HG03103 (cell line): Measurements from ENCODE around the gene RSRC2.
"Not testable (repeated sequence)": the region's sequence is repeated elsewhere in the genome, so short reads cannot be mapped to it uniquely, and the experiment has no call there.

Experiments used
- ATAC-seq: cut with Tn5 transposase; IDR thresholded peaks from one replicate; pipeline ENCODE4 v1.9.1; 2021; ENCODE audit warnings: low read depth; ENCODE audit not compliant: unreplicated experiment

RSRC2 gene

DNA sequence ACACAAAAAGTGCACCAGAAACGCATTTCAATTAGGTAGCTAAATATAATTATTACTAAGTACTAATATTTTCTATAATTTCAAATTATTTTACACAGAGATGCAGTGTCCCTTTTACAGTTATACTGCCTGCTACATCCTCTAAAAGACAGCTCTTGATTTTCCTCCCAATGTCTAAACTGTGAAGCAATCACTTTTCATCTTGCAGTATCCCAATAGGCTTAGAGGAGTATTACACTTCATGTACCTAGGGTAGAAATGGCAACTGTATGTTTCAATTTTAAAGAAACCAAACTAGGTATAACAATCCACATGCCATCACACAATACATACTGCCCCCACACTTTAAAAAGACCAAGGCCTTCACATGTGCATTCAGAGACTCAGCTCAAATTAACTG lies 7.3 kb downstream of the RSRC2 start:
- ATAC-seq: no peak

DNA sequence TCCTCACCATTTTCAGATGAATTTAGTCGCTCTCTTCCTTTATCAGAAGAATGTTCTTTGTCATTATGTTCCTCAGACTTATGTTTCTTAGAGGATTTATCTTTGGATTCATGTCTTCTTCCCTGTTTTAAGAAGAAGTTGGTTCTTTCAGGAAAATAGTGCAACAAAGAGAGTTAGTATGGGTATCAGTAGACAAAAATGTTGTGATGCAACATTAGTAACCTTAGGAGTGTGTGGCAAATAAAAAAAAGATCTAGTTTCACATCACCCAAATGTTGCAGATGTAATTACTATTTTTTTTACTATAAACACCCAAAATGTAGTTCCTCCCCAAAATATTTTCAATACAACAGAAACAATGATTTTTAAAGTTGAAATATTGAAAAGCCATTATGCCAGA lies 7.8 kb downstream of the RSRC2 start:
- ATAC-seq: no peak

DNA sequence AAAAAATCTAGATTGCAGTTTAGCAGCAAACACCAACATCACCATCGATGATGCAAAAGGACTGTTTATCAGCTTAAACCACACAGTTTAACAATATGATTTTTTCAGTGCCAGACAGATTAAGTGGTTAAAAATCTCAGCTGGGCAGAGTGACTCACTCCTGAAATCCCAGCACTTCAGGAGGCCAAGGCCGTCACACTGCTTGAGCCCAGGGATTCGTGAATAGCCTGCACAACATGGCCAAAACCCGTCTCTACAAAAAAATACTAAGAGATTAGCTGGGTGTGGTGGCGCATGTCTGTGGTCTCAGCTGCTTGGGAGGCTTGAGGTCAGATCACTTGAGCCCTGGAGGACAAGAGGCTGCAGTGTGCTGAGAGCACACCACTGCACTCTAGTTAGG lies 8.9 kb downstream of the RSRC2 start:
- ATAC-seq: no peak

DNA sequence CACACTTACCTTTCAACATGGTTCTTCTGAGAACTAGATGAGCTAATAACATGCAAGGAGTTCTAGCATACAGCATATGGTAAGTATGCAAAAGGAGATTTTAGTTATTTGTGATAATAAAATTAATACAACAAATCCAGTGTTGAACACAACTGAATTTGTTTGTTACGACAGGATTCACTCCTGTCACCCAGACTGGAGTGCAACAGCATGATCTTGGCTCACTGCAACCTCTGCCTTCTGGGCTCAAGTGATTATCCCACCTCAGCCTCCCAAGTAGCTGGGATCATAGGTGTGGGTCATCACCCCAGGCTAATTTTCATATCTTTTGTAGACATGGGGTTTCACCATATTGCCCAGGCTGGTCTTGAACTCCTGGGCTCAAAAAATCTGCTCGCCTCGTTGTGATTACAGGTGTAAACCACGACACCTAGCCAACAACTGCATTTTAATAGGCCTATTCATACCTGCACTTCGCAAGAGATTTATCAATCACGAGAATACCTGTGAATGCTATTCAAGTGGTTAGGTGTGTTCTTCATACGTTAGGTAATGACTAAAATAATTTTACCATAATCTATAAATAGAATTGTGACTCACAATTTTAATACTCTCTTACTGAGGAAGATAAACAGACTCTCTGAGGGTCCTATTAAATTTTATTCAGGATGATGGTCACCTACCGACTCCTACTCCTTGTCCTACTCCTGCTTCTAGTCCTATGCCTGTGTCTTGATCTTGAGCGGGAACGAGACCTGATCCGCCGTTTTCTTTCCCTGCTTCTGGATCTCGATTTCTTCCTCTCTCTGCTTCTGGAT lies 10.0 kb downstream of the RSRC2 start:
- no peak for ATAC-seq

DNA sequence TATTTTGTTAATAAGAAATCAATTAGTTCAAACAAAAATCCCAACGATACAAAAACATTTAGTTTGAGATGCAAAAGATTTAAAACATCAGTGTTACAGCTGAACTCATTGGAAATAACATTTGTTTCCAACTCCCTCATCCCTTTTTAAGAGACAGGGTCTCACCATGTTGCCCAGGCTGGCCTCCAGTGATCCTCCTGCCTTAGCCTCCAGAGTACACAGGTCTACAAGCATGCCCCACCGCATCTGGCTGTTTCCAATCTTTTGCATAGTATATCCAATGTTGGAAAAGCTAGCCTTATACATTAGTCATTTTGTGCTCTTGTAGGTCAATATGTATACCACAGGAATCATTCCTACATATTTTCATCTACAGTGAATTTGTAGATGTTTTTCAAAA lies 11.5 kb downstream of the RSRC2 start:
- ATAC-seq: no peak

DNA sequence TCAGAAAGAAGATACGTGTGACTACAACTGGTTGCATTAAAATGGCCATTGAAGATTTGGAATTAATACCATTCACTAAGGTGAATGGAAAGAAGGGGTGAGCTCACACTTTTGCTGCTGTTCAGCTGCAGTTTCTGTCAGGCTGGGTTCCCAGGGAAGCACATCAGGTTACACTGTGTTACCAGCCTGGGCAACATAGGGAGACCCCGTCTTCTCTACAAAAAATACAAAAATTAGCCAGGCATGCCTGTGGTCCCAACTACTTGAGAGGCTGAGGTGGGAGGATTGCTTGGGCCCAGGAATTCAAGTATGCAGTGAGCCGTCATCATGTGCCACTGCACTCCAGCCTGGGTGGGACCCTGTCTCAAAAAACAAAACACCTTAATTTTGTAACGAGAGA lies 13.1 kb downstream of the RSRC2 start:
- no peak for ATAC-seq

DNA sequence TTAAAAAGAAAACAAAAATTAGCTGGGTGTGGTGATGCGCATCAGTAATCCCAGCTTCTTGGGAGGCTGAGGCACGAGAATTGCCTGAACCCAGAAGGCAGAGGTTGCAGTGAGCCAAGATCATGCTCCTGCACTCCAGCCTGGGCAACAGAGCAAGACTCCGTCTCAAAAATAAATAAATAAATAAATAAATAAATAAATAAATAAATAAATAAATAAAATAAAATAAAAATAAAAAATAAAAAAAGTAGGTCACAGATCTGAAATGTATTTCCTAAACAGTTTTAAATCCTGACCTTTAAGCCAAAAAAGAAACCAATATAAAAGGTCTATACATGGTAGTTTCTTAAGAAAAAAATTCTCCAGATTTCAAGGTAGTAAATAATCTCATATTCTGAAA lies 13.7 kb downstream of the RSRC2 start:
- ATAC-seq: not testable (repeated sequence)

DNA sequence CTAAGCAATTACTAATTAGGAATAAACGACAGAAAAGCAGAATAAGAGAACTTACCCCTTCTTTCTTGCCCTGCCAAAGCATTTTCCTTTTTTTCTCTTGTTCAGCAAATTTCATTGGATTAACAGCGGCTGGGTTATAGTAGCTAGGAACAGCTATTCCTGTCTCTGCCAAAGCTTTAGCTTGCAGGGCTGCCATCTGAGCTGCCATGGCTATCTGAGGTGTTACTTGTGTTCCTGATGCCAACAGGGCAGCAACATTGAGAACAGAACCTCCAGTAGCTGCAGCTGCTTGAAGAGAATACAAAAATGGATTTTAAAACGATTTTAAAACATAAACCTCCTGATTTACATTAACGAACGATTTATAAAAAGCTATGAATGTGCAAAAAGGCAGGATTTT lies 18.6 kb downstream of the RSRC2 start:
- no peak for ATAC-seq

DNA sequence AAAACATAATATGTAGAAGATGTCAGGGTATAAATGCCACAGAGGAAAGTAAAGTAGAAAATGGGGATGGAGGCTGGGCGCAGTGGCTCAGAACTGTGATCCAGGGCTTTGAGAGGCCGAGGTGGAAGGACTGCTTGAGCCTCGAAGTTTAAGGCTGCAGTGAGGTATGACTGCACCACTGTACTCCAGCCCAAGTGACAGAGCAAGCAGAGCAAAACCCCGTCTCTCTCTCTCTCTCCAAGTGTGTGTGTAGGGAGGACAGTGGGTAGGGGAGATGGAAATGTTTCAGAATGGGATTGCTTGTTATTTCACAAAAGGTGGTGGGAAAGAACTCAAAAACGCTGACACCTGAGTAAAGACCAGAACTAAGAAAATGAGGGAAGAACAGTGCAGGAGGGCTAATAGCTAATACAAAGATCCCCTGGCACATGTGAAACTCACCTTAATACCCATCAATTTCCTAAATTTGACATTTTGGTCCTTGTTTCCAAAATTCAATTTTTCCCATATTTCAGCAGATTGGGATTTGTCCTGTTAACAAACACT lies 20.3 kb downstream of the RSRC2 start:
- no peak for ATAC-seq

DNA sequence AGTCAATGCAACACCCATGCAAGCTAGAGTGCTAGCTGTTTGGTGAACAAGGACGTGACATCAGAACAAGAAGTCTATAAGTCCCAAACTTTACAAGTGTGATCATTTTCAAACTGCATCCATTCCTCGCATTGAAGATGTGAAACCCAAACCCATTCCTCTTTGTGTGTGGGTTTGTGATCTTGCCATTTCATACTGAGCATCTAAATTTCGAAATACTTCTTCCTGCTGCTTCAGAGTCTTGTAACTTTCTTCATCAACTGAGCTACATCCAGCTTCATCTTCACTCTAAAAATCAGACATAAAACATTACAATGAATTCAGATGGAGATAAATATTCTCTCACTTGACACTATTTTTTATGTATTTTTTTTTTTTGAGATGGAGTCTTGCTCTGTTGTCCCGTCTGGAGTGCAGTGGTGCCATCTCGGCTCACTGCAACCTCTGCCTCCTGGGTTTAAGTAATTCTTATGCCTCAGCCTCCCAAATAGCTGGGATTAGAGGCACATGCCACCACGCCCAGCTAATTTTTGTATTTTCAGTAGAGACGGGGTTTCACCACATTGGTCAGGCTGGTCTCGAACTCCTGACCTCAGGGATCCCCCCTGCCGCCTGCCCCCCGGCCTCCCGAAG lies 21.2 kb downstream of the RSRC2 start:
- ATAC-seq: no peak

DNA sequence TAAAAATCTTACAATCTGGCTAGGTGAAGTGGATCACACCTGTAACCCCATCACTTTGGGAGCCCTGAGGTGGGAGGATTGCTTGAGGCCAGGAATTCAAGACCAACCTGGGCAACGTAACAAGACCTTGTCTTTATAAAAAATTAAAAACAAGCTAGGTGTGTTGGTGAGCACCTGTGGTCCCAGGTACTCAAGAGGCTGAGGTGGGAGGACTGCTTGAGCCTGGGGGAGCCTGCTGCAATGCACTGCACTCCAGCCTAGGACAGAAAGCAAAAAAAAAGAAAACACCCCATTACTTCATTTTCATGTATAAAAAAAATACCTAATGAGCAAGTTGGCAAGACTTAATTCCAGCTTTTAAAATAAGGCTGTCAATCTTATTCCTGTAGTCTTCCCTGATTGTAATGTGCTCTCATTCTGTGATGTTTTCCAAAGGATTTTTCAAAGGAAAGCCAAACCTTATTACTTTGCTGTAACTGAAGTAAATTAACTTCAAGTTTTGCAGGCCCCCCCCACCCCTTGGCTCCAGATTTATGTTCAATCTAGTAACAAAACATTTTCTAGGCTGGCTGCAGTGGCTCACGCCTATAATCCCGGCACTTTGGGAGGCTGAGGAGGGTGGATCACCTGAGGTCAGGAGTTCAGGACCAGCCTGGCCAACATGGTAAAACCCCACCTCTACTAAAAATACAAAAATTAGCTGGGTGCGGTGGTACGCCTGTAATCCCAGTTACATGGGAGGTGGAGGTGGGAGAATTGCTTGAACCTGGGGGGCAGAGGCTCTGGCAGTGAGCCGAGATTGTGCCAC lies 22.7 kb downstream of the RSRC2 start:
- no peak for ATAC-seq

DNA sequence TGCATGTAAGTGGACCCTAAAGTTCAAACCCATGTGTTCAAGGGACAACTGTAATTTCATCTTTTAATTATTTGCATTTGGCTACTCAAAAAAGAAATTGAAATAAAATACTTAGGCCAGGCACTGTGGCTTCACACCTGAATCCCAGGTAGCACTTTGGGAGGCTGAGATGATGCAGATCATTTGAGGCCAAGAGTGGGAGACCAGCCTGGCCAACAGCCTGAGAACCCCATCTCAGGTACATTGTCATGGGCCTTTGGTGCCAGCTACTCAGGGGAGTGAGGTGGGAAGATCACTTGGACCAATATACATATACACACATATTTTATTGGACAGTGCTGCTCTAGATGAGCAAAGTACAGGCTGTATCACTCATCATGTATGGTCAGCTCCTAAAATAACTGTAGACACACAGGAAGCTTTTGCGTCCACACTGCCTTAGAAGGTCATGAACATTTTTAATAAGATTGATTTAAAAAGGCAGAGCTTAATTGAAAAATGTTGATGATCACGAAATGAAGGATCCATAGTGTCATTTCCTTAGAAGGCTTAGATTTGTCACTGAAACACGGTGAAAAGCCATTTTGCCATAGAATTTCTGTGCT lies 23.5 kb downstream of the RSRC2 start:
- no peak for ATAC-seq

DNA sequence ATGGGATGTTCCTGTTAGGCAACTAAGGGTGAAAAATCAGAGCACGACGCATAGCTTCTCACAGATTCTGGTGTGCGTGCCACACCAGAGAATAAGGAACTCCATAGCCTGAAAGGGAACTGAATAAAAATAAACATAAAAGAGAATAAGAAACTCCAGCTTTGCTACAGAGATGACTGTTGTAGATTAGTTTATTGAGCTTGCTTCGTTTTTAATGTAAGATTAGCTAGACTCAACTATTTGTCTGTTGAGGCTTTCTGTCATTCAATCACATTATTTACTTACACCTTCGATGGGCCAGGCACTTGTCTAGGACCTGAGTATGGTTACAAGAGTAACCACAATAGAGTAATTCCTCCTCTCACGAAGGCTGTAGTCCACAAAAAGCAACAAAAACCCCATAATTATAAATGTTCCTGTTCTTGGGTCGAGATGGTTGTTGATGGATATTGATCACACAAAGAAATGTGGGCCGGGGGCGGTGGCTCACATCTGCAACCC lies 25.2 kb downstream of the RSRC2 start:
- ATAC-seq: no peak

DNA sequence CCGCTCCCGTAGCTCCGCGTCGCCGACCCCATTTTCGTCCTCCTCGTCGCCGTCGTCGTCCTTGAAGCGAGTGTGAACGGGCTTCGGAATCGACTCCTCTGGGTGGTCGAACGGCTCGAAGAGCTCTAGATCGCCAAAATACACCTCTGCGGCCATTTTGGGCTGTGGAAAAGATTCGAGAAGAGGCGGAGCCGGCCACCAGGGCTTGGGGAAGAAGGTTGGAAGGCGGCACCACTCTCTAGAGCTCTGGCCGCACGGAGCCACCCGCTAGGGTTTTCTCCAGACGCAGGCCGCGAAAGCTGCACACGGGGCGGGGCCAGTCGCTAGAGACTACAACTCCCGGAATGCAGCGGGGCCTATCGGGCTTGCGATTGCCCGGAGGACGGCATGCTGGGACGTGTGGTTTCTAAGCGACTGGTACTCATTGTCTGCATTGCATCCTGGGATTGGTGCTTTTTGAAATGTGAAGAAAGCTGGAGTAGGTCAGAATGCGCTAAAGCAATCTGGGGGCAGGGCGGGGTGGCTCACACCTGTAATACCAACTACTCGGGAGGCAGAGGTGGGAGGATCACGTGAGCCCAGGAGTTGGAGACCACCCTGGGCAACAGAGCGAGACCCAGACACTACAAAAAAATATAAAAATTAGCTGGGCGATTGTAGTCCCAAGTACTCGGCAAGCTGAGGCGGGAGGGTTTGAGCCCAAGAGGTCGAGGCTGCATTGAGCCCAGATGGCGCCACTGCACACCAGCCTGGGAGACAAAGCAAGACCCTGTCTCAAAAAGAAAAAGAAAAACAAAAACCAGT lies 25.8 kb downstream of the RSRC2 start, which contains the start of gene ZCCHC8:
Gene ZCCHC8, minus strand, starts transcription at position 248 of the 804 bp plus-strand sequence. Its CDS starts 92 bp downstream, at position 156.
- ATAC-seq: peak; percentile 93

DNA sequence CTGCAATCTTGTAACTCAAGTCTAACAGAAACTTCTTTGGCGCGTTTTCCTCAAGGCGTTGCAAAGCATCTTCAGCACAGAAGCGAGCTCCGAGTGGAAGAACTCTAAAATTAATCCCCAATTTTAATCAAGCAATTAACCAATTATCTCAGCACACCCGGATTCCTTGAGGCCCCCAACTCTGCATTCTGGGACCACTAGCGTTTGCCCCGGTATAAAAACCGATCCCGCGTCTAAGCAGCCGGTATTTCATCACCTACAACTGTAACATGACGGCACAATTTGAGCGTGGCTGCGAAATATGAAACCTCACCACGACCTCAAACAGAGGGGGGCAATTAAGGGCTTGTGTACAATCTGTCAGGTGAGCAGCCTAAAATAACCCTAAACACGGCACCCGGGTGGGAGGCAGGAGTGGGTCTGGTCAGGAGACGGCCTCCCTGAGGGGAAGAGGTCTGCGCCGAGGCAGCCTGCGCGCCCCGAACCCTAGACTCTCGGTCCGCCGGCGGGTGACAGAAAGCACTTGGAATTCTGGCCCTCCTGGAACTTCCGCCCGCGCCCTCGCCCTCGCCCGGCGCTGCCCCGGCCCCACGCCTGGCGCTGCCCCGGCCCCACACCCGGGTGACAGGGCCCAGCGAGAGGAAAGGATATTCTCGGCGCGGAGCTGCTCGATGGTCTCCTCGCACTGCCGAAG lies 26.6 kb downstream of the RSRC2 start:
- ATAC-seq: peak; percentile 14

DNA sequence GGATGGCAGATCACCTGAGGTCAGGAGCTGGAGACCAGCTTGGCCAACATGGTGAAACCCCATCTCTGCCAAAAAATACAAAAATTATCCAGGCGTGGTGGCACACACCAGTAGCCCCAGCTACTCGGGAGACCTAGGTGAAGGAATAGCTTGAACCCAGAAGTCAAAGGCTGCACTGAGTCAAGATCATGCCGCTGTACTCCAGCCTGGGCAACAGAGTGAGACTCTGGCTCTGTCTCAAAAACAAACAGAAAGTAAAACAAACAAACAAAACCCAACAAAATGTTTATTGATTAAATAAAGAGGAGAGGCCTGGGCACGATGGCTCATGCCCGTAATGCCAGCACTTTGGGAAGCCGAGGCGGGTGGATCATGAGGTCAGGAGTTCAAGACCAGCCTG lies 31.5 kb downstream of the RSRC2 start:
- no peak for ATAC-seq

DNA sequence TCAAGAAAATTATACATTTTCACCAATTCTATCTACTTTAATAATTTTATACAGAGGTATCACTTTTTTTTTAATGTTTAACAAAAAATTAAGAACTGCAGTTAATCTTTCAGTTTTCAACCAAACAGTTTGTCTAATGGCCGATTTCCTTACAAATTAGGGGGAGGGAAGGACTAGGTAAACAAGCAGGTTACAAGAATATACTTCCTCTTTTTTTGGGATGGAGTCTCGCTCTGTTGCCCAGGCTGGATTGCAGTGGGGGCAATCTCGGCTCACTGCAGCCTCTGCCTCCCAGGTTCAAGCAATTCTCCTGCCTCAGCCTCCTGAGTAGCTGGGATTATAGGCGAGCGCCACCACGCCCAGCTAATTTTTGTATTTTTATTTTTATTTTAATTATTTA lies 33.5 kb downstream of the RSRC2 start:
- ATAC-seq: not testable (repeated sequence)

DNA sequence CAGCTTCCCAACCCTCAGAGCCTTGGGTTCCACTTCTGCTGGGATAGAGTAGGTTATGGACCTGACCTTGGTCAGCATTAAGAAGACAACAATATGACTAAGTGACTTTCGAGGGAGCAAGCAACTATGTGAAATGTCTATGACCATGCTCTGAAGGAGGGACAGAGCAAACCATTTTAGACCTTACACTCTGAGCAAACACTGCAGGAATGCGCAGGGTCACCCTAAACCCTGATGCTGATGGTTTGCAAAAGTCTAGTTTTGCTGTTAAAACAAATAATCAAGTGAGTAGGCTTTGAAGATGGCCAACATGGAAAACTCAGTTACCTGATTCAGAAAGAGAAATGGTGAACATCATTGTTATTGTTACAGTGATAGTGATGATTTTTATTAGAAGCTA lies 34.7 kb downstream of the RSRC2 start:
- no peak for ATAC-seq

DNA sequence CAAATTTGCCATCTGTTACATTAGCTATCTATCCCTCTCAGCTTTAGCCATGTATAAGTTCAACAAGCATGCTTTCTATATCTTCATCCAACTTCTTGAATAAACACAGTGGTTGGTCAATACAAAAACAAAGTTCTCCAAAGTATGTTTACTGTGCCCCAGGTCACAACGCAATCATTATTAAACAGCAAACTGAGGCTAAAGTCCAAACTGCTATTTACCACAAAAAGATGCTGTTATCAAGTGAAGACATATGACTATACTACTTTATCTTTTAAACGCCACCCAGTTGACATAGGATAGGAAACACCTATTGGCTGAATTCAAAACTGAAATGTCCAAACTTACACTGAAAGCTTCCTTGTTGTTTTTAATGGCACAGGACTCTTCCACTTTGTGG lies 37.7 kb downstream of the RSRC2 start:
- no peak for ATAC-seq
